GM20000 (cell line): Measurements from ENCODE around the gene B3GNT3.

ENCODE experiments used
- DNase-seq: peaks from one replicate; pipeline ENCODE4 v3.0.0; 2012; ENCODE audit warnings: low spot score
- CTCF ChIP-seq: IDR thresholded peaks from 2 replicates; pipeline ENCODE4 v1.5.1; 2012; ENCODE audit warnings: mild to moderate bottlenecking, control low read depth; ENCODE audit errors: extremely low read depth, missing control alignments

Gene B3GNT3

GRCh38 chr19:17794731-17795494 is at the start of gene B3GNT3:
TSS of gene B3GNT3 (plus strand) at chr19:17795138. CDS start at chr19:17807808, 12,670 bp downstream.
- TF ChIP-seq CTCF = no peak
- DNase-seq = no peak

- TF ChIP-seq CTCF = no peak
- DNase-seq = peak; percentile 98
Measured at GRCh38 chr19:17747205-17748098, 47.5 kb upstream of the B3GNT3 start.

- no peak for TF ChIP-seq CTCF
- DNase-seq = no peak
Measured at GRCh38 chr19:17748884-17749638, 45.9 kb upstream of the B3GNT3 start.

- TF ChIP-seq CTCF = no peak
Measured at GRCh38 chr19:17749912-17750317, 45.0 kb upstream of the B3GNT3 start.

GRCh38 chr19:17751103-17751911 is 43.6 kb upstream of the B3GNT3 start, which contains the start of gene FCHO1:
TSS of gene FCHO1 (plus strand) at chr19:17751477. CDS start at chr19:17755165, 3,688 bp downstream.
- no peak for TF ChIP-seq CTCF
- peak; percentile 79 for DNase-seq

More at GRCh38 chr19:17749912-17750317, 45.0 kb upstream of the B3GNT3 start:
- DNase-seq = no peak

- DNase-seq = peak; percentile 30
- no peak for TF ChIP-seq CTCF
Measured at GRCh38 chr19:17751912-17752273, 43.0 kb upstream of the B3GNT3 start.
